ENCODE measurements around the gene OCSTAMP.

Gene OCSTAMP

GRCh38 chr20:46570956-46571355 is 20.5 kb upstream of the OCSTAMP start:
- H3K27me3 ChIP-seq (ENCODE audit: insufficient read depth, poor library complexity, severe bottlenecking): no peaks in the 10 kb centered on the region
- no peak for TF ChIP-seq SPI1 (IDR thresholded peaks at IDR 0.05; ENCODE audit: borderline replicate concordance, low read depth)
- TF ChIP-seq GABPA (IDR thresholded peaks at IDR 0.05; ENCODE audit: low read depth): no peak
- H3K27ac ChIP-seq (replicated peaks): no peak overlapping the region
- no peak overlapping the region for H3K4me3 ChIP-seq (replicated peaks; ENCODE audit: insufficient read depth, low read length)
- DNase-seq (ENCODE audit: low read depth in 1 of 2, low spot score in 1 of 2): no peak

DNA sequence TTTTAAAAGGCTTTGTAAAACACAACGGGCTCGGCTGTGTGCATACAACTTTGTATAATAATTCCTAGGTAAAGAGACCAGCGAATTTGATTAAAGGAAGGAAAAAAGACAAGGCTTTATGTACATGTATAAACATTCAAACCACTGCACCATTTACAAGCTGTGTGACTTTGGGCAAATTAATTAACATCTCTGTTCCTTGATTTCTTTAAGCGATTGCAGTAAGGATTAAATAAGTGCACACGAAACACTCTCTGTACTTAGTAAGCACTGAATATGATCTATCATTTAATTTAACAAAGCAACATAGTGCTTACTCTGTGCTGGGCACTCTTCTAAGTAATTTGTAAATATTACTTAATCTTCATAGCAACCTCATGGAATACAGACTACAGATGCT is 19.5 kb upstream of the OCSTAMP start:
- Histone ChIP-seq H3K27ac (replicated peaks) (no peak overlapping the region), H3K27me3 (ENCODE audit: insufficient read depth, poor library complexity, severe bottlenecking) (no peaks in the 10 kb centered on the region), H3K4me3 (replicated peaks; ENCODE audit: insufficient read depth, low read length) (no peak overlapping the region)
- TF ChIP-seq CTCF (IDR thresholded peaks at IDR 0.05; ENCODE audit: insufficient read depth, low read length) (no peak), SPI1 (IDR thresholded peaks at IDR 0.05; ENCODE audit: borderline replicate concordance, low read depth) (no peak), GABPA (IDR thresholded peaks at IDR 0.05; ENCODE audit: low read depth) (no peak), POLR2AphosphoS5 (IDR thresholded peaks at IDR 0.05; ENCODE audit: low read depth) (no peak)
- TF ChIP-seq, protein P1, sequence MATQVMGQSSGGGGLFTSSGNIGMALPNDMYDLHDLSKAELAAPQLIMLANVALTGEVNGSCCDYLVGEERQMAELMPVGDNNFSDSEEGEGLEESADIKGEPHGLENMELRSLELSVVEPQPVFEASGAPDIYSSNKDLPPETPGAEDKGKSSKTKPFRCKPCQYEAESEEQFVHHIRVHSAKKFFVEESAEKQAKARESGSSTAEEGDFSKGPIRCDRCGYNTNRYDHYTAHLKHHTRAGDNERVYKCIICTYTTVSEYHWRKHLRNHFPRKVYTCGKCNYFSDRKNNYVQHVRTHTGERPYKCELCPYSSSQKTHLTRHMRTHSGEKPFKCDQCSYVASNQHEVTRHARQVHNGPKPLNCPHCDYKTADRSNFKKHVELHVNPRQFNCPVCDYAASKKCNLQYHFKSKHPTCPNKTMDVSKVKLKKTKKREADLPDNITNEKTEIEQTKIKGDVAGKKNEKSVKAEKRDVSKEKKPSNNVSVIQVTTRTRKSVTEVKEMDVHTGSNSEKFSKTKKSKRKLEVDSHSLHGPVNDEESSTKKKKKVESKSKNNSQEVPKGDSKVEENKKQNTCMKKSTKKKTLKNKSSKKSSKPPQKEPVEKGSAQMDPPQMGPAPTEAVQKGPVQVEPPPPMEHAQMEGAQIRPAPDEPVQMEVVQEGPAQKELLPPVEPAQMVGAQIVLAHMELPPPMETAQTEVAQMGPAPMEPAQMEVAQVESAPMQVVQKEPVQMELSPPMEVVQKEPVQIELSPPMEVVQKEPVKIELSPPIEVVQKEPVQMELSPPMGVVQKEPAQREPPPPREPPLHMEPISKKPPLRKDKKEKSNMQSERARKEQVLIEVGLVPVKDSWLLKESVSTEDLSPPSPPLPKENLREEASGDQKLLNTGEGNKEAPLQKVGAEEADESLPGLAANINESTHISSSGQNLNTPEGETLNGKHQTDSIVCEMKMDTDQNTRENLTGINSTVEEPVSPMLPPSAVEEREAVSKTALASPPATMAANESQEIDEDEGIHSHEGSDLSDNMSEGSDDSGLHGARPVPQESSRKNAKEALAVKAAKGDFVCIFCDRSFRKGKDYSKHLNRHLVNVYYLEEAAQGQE (IDR thresholded peaks at IDR 0.05; ENCODE audit: insufficient replicate concordance, low read depth): no peak
- no peak for DNase-seq (ENCODE audit: low read depth in 1 of 2, low spot score in 1 of 2)

DNA sequence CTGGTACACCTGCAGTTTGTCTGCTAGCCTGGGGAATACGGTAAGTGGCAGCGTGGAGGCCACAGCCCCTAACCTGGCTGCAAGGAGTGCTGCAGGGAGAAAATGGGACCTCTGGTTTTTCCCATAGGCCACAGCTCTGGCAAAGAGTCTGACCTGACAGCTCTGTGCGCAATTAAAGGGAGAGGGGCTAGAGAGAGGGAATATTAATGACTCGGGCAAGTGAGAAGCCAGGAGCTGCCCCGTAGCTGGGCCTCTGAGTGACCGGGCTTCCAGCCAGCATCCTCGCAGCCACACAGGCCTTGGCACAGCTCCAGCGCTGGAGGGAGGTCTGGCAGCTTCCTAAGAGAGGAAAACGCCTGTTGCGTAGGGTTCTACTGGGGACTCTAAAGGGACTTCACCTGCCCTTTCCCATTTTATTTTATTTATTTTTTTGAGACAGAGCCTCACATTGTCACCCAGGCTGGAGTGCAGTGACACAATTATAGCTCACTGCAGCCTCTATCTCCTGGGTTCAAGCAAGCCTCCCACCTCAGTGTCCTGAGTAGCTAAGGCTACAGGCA is 18.2 kb upstream of the OCSTAMP start:
- Histone ChIP-seq H3K4me3 (replicated peaks; ENCODE audit: insufficient read depth, low read length) (no peak overlapping the region), H3K27ac (replicated peaks) (no peak overlapping the region), H3K27me3 (ENCODE audit: insufficient read depth, poor library complexity, severe bottlenecking) (peaks cover 4% of the 10 kb centered on the region)
- TF ChIP-seq SPI1 (IDR thresholded peaks at IDR 0.05; ENCODE audit: borderline replicate concordance, low read depth) (no peak), GABPA (IDR thresholded peaks at IDR 0.05; ENCODE audit: low read depth) (no peak)
- DNase-seq (ENCODE audit: low read depth in 1 of 2, low spot score in 1 of 2): no peak

GRCh38 chr20:46566125-46566524 is 15.7 kb upstream of the OCSTAMP start:
- no peak overlapping the region for H3K27ac ChIP-seq (replicated peaks)
- peaks cover 4% of the 10 kb centered on the region for H3K27me3 ChIP-seq (ENCODE audit: insufficient read depth, poor library complexity, severe bottlenecking)
- no peak for DNase-seq (ENCODE audit: low read depth in 1 of 2, low spot score in 1 of 2)
- no peak overlapping the region for H3K4me3 ChIP-seq (replicated peaks; ENCODE audit: insufficient read depth, low read length)
- TF ChIP-seq, protein P1 (IDR thresholded peaks at IDR 0.05; ENCODE audit: insufficient replicate concordance, low read depth): no peak
- TF ChIP-seq CTCF (IDR thresholded peaks at IDR 0.05; ENCODE audit: insufficient read depth, low read length) (no peak), GABPA (IDR thresholded peaks at IDR 0.05; ENCODE audit: low read depth) (no peak), SPI1 (IDR thresholded peaks at IDR 0.05; ENCODE audit: borderline replicate concordance, low read depth) (no peak), POLR2AphosphoS5 (IDR thresholded peaks at IDR 0.05; ENCODE audit: low read depth) (no peak)
